SK-N-SH treated with all-trans-retinoic acid at 6 μM for 48 hours (cell line): ENCODE results near the gene CLMN.

Experiments
- ATAC-seq: fragments of 200-7000 bp; cut with Tn5 transposase; 3 replicates; pipeline ENCODE4 v1.9.1; 2020; ENCODE audit warnings: mild to moderate bottlenecking, moderate library complexity
- ARNTL ChIP-seq: fragments of 450-650 bp; formaldehyde crosslinking; IDR thresholded peaks from 2 replicates; pipeline ENCODE4 v1.5.0; 2020; ENCODE audit warnings: low read depth, mild to moderate bottlenecking, moderate library complexity, borderline replicate concordance
- BACH2 ChIP-seq: fragments of 250-450 bp; sonication (Bioruptor Pico); IDR thresholded peaks from 2 replicates; pipeline ENCODE4 v1.9.0; 2021; ENCODE audit warnings: mild to moderate bottlenecking, borderline replicate concordance
- CREB5 ChIP-seq: fragments of 250-450 bp; sonication (Bioruptor Pico); IDR thresholded peaks from 2 replicates; pipeline ENCODE4 v1.5.1; 2020; ENCODE audit warnings: low read depth, mild to moderate bottlenecking, moderate library complexity
- ESRRG ChIP-seq: fragments of 250-450 bp; sonication (Bioruptor Pico); IDR thresholded peaks from 2 replicates; pipeline ENCODE4 v1.6.1; 2021; ENCODE audit warnings: mild to moderate bottlenecking
- GLIS3 ChIP-seq: fragments of 250-450 bp; sonication (Bioruptor Pico); IDR thresholded peaks from 2 replicates; pipeline ENCODE4 v1.5.0; 2020; ENCODE audit warnings: mild to moderate bottlenecking, moderate library complexity
- ISL1 ChIP-seq: fragments of 250-450 bp; sonication (Bioruptor Pico); IDR thresholded peaks from 2 replicates; pipeline ENCODE4 v2.1.2; 2022; ENCODE audit warnings: mild to moderate bottlenecking, moderate library complexity
- OSR1 ChIP-seq: fragments of 250-450 bp; sonication (Bioruptor Pico); IDR thresholded peaks from 2 replicates; pipeline ENCODE4 v1.8.0; 2022; ENCODE audit warnings: moderate library complexity, mild to moderate bottlenecking, inconsistent platforms
- PATZ1 ChIP-seq: fragments of 250-450 bp; sonication (Bioruptor Pico); IDR thresholded peaks from 2 replicates; pipeline ENCODE4 v1.8.0; 2020; ENCODE audit warnings: mild to moderate bottlenecking, moderate library complexity, borderline replicate concordance
- POU6F1 ChIP-seq: fragments of 250-450 bp; sonication (Bioruptor Pico); IDR thresholded peaks from 2 replicates; pipeline ENCODE4 v1.8.0; 2021; ENCODE audit warnings: low read depth, mild to moderate bottlenecking, moderate library complexity, borderline replicate concordance
- PPARA ChIP-seq: fragments of 250-450 bp; sonication (Bioruptor Pico); IDR thresholded peaks from 2 replicates; pipeline ENCODE4 v1.5.0; 2020; ENCODE audit warnings: mild to moderate bottlenecking, borderline replicate concordance
- RARB ChIP-seq: fragments of 250-450 bp; sonication (Bioruptor Pico); IDR thresholded peaks from 2 replicates; pipeline ENCODE4 v1.8.0; 2021; ENCODE audit warnings: mild to moderate bottlenecking, moderate library complexity
- SNAI2 ChIP-seq: fragments of 250-450 bp; sonication (Bioruptor Pico); IDR thresholded peaks from 2 replicates; pipeline ENCODE4 v1.5.0; 2020; ENCODE audit warnings: mild to moderate bottlenecking, moderate library complexity
- TCF4 ChIP-seq: fragments of 250-450 bp; sonication (Bioruptor Pico); IDR thresholded peaks from 2 replicates; pipeline ENCODE4 v1.8.0; 2021; ENCODE audit warnings: mild to moderate bottlenecking, moderate library complexity, borderline replicate concordance
- TOX ChIP-seq: fragments of 250-450 bp; sonication (Bioruptor Pico); IDR thresholded peaks from 2 replicates; pipeline ENCODE4 v1.8.0; 2021; ENCODE audit warnings: mild to moderate bottlenecking, moderate library complexity, borderline replicate concordance
- ZC3H10 ChIP-seq: fragments of 250-450 bp; sonication (Bioruptor Pico); IDR thresholded peaks from 2 replicates; pipeline ENCODE4 v1.5.1; 2021; ENCODE audit warnings: mild to moderate bottlenecking, moderate library complexity
- ZFP3 ChIP-seq: fragments of 250-450 bp; sonication (Bioruptor Pico); IDR thresholded peaks from 2 replicates; pipeline ENCODE4 v1.5.0; 2020; ENCODE audit warnings: mild to moderate bottlenecking, moderate library complexity
- ZFP30 ChIP-seq: fragments of 450-650 bp; formaldehyde crosslinking; IDR thresholded peaks from 2 replicates; pipeline ENCODE4 v1.5.0; 2022; ENCODE audit warnings: mild to moderate bottlenecking, moderate library complexity
- ZNF565 ChIP-seq: fragments of 450-650 bp; formaldehyde crosslinking; conservative IDR thresholded peaks from 2 replicates; pipeline ENCODE4 v1.5.0; 2020; ENCODE audit warnings: low read depth, mild to moderate bottlenecking, moderate library complexity
- ZNF70 ChIP-seq: fragments of 450-650 bp; formaldehyde crosslinking; IDR thresholded peaks from 2 replicates; pipeline ENCODE4 v1.5.0; 2020; ENCODE audit warnings: mild to moderate bottlenecking, moderate library complexity

The CLMN gene

GRCh38 chr14:95281560-95282176, 38.0 kb downstream of the CLMN start:
- no peak for ATAC-seq
- TF ChIP-seq ZC3H10 (CRISPR knock-in tag) (no peak), CREB5 (CRISPR knock-in tag) (no peak), OSR1 (no peak)

GRCh38 chr14:95275494-95275893, 44.2 kb downstream of the CLMN start:
- TF ChIP-seq ESRRG (CRISPR knock-in tag) (no peak), ZNF70 (CRISPR knock-in tag) (no peak), RARB (CRISPR knock-in tag) (no peak), ZC3H10 (CRISPR knock-in tag) (no peak), OSR1 (no peak), BACH2 (CRISPR knock-in tag) (no peak), GLIS3 (no peak), ZFP30 (CRISPR knock-in tag) (no peak), ISL1 (CRISPR knock-in tag) (no peak), SNAI2 (CRISPR knock-in tag) (no peak), ZNF565 (CRISPR knock-in tag) (no peak), PATZ1 (CRISPR knock-in tag) (no peak), POU6F1 (CRISPR knock-in tag) (no peak)
- ATAC-seq: no peak

- TF ChIP-seq ARNTL (CRISPR knock-in tag) (no peak), GLIS3 (no peak), TOX (CRISPR knock-in tag) (no peak), ZFP3 (CRISPR knock-in tag) (no peak), ISL1 (CRISPR knock-in tag) (no peak)
- ATAC-seq: no peak
Measured at GRCh38 chr14:95274874-95275273, 44.8 kb downstream of the CLMN start.

- no peak for ATAC-seq
- TF ChIP-seq BACH2 (CRISPR knock-in tag) (no peak), POU6F1 (CRISPR knock-in tag) (no peak), ZNF70 (CRISPR knock-in tag) (no peak), PPARA (CRISPR knock-in tag) (no peak), TCF4 (CRISPR knock-in tag) (no peak), ZNF565 (CRISPR knock-in tag) (no peak)
- TF ChIP-seq, all 23 proteins: peak for 0
Measured at GRCh38 chr14:95274279-95274678, 45.4 kb downstream of the CLMN start.
